GM12878 (cell line): ENCODE results near the gene CHL1. TPM values are rescaled to one million over a fixed set of nuclear protein-coding genes. Genes with fewer than 3 reads are reported as not detected.

ENCODE experiments used
- ATAC-seq: fragments of 200-7000 bp; cut with Tn5 transposase; 3 replicates; pipeline ENCODE4 v1.9.1; 2020; ENCODE audit warnings: mild to moderate bottlenecking, moderate library complexity
- BruUV-seq: library from RNA; stranded (reverse); fragments of 400-500 nt; replicated peaks from 2 replicates; lab custom pipeline; 2021; lab: Mats Ljungman, UMichigan
- CTCF ChIA-PET: fragments of 300-600 bp; sonication (Branson Sonifier 250); formaldehyde crosslinking; extraction: SDS; loops from one replicate; lab custom pipeline; 2021; ENCODE audit warnings: inconsistent platforms; lab: Yijun Ruan, JAX
- POLR2A ChIA-PET: fragments of 350-600 bp; formaldehyde crosslinking; extraction: SDS; loops from one replicate; lab custom pipeline; 2021; ENCODE audit warnings: inconsistent platforms; lab: Charles Lee
- RAD21 ChIA-PET: fragments of 300-600 bp; sonication (Branson Sonifier 250); formaldehyde crosslinking; loops from one replicate; lab custom pipeline; 2023; ENCODE audit warnings: antibody characterized with exemption; ENCODE audit not compliant: unreplicated experiment; lab: Charles Lee
- SMC1A ChIA-PET: fragments of 300-600 bp; sonication (Branson Sonifier 250); formaldehyde crosslinking; loops from one replicate; lab custom pipeline; 2023; ENCODE audit not compliant: unreplicated experiment, uncharacterized antibody; lab: Charles Lee
- DNase-seq: peaks from one replicate; pipeline ENCODE4 v3.0.0-alpha.2; 2011; ENCODE audit warnings: low read depth, low spot score
- FAIRE-seq: peaks from 3 replicates; lab custom pipeline; 2011; peaks lifted over from hg19 to GRCh38; lab: Jason Lieb, UNC
- H2AFZ ChIP-seq: 2 replicates; pipeline ENCODE4 v1.6.0; 2011; ENCODE audit warnings: low read depth, low read length, control low read depth; ENCODE audit not compliant: control insufficient read depth
- H3K27ac ChIP-seq: 2 replicates; pipeline ENCODE4 v1.5.1; 2011; ENCODE audit warnings: control low read depth; ENCODE audit not compliant: control insufficient read depth, insufficient read depth
- H3K27me3 ChIP-seq, 2 experiments: replicated peaks in 1 of 2; 2 replicates each; pipeline versions ENCODE4 v1.6.0 to v1.6.1; 2011; ENCODE audit warnings: low read length in 1 of 2; ENCODE audit not compliant: control insufficient read depth in 2 of 2, insufficient read depth in 2 of 2
- H3K36me3 ChIP-seq, 2 experiments: 2 replicates each; pipeline ENCODE4 v1.5.1; 2011; ENCODE audit warnings: low read length in 1 of 2; ENCODE audit not compliant: control insufficient read depth in 2 of 2, insufficient read depth in 2 of 2
- H3K4me1 ChIP-seq: 2 replicates; pipeline ENCODE4 v1.6.1; 2011; ENCODE audit warnings: mild to moderate bottlenecking, low read length, moderate library complexity, mixed read lengths; ENCODE audit not compliant: control insufficient read depth, insufficient read depth
- H3K4me2 ChIP-seq: 2 replicates; pipeline ENCODE4 v1.6.0; 2011; ENCODE audit warnings: control low read depth; ENCODE audit not compliant: control insufficient read depth, insufficient read depth
- H3K4me3 ChIP-seq: fragments of 200-600 bp; sonication (generic); 2 replicates; pipeline ENCODE4 v1.5.1; 2016
- H3K79me2 ChIP-seq: 2 replicates; pipeline ENCODE4 v1.6.0; 2011; ENCODE audit warnings: low read length; ENCODE audit not compliant: control insufficient read depth, insufficient read depth
- H3K9ac ChIP-seq: 2 replicates; pipeline ENCODE4 v1.8.0; 2011; ENCODE audit warnings: low read length, control low read depth, mixed read lengths; ENCODE audit not compliant: control insufficient read depth, insufficient read depth
- H3K9me3 ChIP-seq: replicated peaks from 3 replicates; pipeline ENCODE4 v1.5.1; 2011; ENCODE audit warnings: mild to moderate bottlenecking, low read length; ENCODE audit not compliant: control insufficient read depth, insufficient read depth
- H4K20me1 ChIP-seq: 2 replicates; pipeline ENCODE4 v1.6.0; 2011; ENCODE audit not compliant: control insufficient read depth, insufficient read depth
- CREB1 ChIP-seq: IDR thresholded peaks from 2 replicates; pipeline ENCODE4 v1.6.1; 2012; ENCODE audit warnings: low read depth, mild to moderate bottlenecking, inconsistent platforms
- EGR1 ChIP-seq, 2 experiments: IDR thresholded peaks; 1 replicate in 1 of 2; 2 replicates in 1 of 2; pipeline ENCODE4 v1.6.1; 2011 to 2012; ENCODE audit warnings: low read depth in 2 of 2, low read length in 2 of 2, borderline replicate concordance in 1 of 2, mild to moderate bottlenecking in 1 of 2, moderate library complexity in 1 of 2
- GATAD2B ChIP-seq: fragments of 450-650 bp; conservative IDR thresholded peaks from 2 replicates; pipeline ENCODE4 v1.6.1; 2017; ENCODE audit warnings: low read depth, mild to moderate bottlenecking, moderate library complexity
- JUND ChIP-seq: IDR thresholded peaks from 2 replicates; pipeline ENCODE4 v1.6.1; 2012; ENCODE audit warnings: low read depth, mild to moderate bottlenecking, low read length, improper control_type of control experiment, moderate library complexity
- KDM1A ChIP-seq: fragments of 200-600 bp; sonication (generic); IDR thresholded peaks from 2 replicates; pipeline ENCODE4 v1.6.1; 2016; ENCODE audit warnings: borderline replicate concordance
- MEF2B ChIP-seq: fragments of 450-650 bp; IDR thresholded peaks from 2 replicates; pipeline ENCODE4 v1.6.1; 2018; ENCODE audit warnings: mild to moderate bottlenecking, moderate library complexity; ENCODE audit not compliant: partially characterized antibody, poor library complexity, severe bottlenecking
- PAX8 ChIP-seq: fragments of 450-650 bp; IDR thresholded peaks from 2 replicates; pipeline ENCODE4 v1.6.1; 2017; ENCODE audit warnings: mild to moderate bottlenecking, moderate library complexity
- RAD21 ChIP-seq: IDR thresholded peaks from 2 replicates; pipeline ENCODE4 v1.6.1; 2011; ENCODE audit warnings: mild to moderate bottlenecking, low read depth, low read length, moderate library complexity; ENCODE audit not compliant: insufficient read depth
- SPI1 ChIP-seq: IDR thresholded peaks from 2 replicates; pipeline ENCODE4 v1.6.1; 2011; ENCODE audit warnings: low read depth, mild to moderate bottlenecking, low read length, moderate library complexity, borderline replicate concordance; ENCODE audit not compliant: insufficient read depth
- STAT3 ChIP-seq: IDR thresholded peaks from 2 replicates; pipeline ENCODE4 v1.6.1; 2011; ENCODE audit warnings: low read depth, low read length, improper control_type of control experiment
- SUZ12 ChIP-seq: fragments of 200-600 bp; sonication (generic); IDR thresholded peaks from one replicate; pipeline ENCODE4 v1.6.1; 2018; ENCODE audit warnings: antibody characterized with exemption, mild to moderate bottlenecking; ENCODE audit not compliant: unreplicated experiment
- WRNIP1 ChIP-seq: IDR thresholded peaks from 2 replicates; pipeline ENCODE4 v1.6.1; 2011; ENCODE audit warnings: low read depth, low read length, improper control_type of control experiment, borderline replicate concordance
- ZNF207 ChIP-seq: fragments of 450-650 bp; IDR thresholded peaks from 2 replicates; pipeline ENCODE4 v1.6.1; 2014; ENCODE audit warnings: antibody characterized with exemption, mild to moderate bottlenecking, borderline replicate concordance
- ZNF217 ChIP-seq: fragments of 450-650 bp; IDR thresholded peaks from 2 replicates; pipeline ENCODE4 v1.6.1; 2017; ENCODE audit warnings: antibody characterized with exemption, mild to moderate bottlenecking
- WGBS: methylation state at CpG from one replicate; pipeline ENCODE4 v1.1.6; 2016; ENCODE audit warnings: low lambda C conversion rate; ENCODE audit not compliant: insufficient replicate concordance, insufficient coverage; ENCODE audit errors: missing lambda C conversion rate; 5-methylcytosine and 5-hydroxymethylcytosine counted together
- in situ Hi-C: fragments of 300-500 bp; cut with MboI; formaldehyde crosslinking; loops from 9 replicates; pipeline ENCODE4 v1.14.3; 2018; ENCODE audit warnings: mixed read lengths
- intact Hi-C: fragments of 100-400 bp; cut with micrococcal nuclease; formaldehyde crosslinking; loops from one replicate; pipeline ENCODE4 v1.14.2; 2022; ENCODE audit not compliant: unreplicated experiment
- polyA plus RNA-seq, 11 experiments: library from polyadenylated mRNA; depleted of rRNA in 4 of 11; unstranded in 6 of 11; stranded (reverse) in 5 of 11; fragments of >200 nt; fragmentation: Nextera tagmentation in 4 of 11; fragmentation: Illumina TruSeq in 1 of 11; extraction: Ambion mirVana in 4 of 11; extraction: Trizol in 1 of 11; gene quantifications; 1 replicate in 1 of 11; 2 replicates in 10 of 11; pipeline versions ENCODE4 v1.2.1 to v1.2.3, GENCODE V29; 2011 to 2016; ENCODE audit warnings: inconsistent platforms in 2 of 11, missing spikeins in 2 of 11, low read depth in 1 of 11
- total RNA-seq, 4 experiments: library from RNA; depleted of rRNA in 3 of 4; stranded (reverse); fragments of >200 nt in 3 of 4; fragmentation: Illumina TruSeq in 1 of 4; extraction: Trizol in 1 of 4; gene quantifications; 2 replicates each; pipeline versions ENCODE4 v1.2.1 to v1.2.3, GENCODE V29; 2013 to 2021
- TF ChIP-seq, protein P1 (sequence below): fragments of 450-650 bp; formaldehyde crosslinking; IDR thresholded peaks from 2 replicates; pipeline ENCODE4 v1.4.0; 2022; ENCODE audit warnings: mild to moderate bottlenecking, moderate library complexity

The CHL1 gene
- total and polyA plus RNA-seq, 10 of the 15 experiments (the other 5 are each of a cell fraction or from before 2014, with no cell fraction given) = 0.71 to 30.4 (median 1.8) TPM

- ChIA-PET POLR2A (no interaction called here), SMC1A (interaction anchor here (1.0 to 1.2 kb wide), 2 partner anchors 17 to 36 kb away, joined by 3 to 6 read pairs; no protein-coding TSS in a partner anchor), CTCF (interaction anchor here (2.3 to 4.9 kb wide), 2 partner anchors 13 to 18 kb away, joined by 7 to 18 read pairs; no protein-coding TSS in a partner anchor), RAD21 (no interaction called here)
- H3K9ac ChIP-seq = no peak overlapping the region
- 5% methylated on average over 5 of the region's 5 CpGs for WGBS
- no peaks in the 10 kb centered on the region for H3K79me2 ChIP-seq
- no TSS peak for BruUV-seq
- no peak for TF ChIP-seq GATAD2B
- TF ChIP-seq, protein P1, sequence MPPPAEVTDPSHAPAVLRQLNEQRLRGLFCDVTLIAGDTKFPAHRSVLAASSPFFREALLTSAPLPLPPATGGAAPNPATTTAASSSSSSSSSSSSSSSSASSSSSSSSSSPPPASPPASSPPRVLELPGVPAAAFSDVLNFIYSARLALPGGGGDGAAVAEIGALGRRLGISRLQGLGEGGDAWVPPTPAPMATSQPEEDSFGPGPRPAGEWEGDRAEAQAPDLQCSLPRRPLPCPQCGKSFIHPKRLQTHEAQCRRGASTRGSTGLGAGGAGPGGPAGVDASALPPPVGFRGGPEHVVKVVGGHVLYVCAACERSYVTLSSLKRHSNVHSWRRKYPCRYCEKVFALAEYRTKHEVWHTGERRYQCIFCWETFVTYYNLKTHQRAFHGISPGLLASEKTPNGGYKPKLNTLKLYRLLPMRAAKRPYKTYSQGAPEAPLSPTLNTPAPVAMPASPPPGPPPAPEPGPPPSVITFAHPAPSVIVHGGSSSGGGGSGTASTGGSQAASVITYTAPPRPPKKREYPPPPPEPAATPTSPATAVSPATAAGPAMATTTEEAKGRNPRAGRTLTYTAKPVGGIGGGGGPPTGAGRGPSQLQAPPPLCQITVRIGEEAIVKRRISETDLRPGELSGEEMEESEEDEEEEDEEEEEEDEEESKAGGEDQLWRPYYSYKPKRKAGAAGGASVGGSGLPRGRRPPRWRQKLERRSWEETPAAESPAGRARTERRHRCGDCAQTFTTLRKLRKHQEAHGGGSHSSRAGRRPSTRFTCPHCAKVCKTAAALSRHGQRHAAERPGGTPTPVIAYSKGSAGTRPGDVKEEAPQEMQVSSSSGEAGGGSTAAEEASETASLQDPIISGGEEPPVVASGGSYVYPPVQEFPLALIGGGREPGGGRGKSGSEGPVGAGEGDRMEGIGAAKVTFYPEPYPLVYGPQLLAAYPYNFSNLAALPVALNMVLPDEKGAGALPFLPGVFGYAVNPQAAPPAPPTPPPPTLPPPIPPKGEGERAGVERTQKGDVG (CRISPR knock-in tag) = no peak
- no peak for TF ChIP-seq MEF2B
- TF ChIP-seq SUZ12 = no peak
- no peak for TF ChIP-seq KDM1A
- TF ChIP-seq STAT3 = no peak
- TF ChIP-seq WRNIP1 = no peak
- TF ChIP-seq ZNF217 = no peak
- TF ChIP-seq CREB1 = no peak
- no peak for TF ChIP-seq PAX8
- no peak for TF ChIP-seq SPI1
- no peak for TF ChIP-seq RAD21
- TF ChIP-seq EGR1 (IDR thresholded peaks at IDR 0.05; ENCODE audit: borderline replicate concordance in 1 of 2, low read depth in 2 of 2, low read length in 2 of 2) = no peak
- no peak for TF ChIP-seq ZNF207
- TF ChIP-seq JUND = no peak
- H2AFZ ChIP-seq = no peak overlapping the region
- H3K9me3 ChIP-seq = no peaks in the 10 kb centered on the region
- DNase-seq (no peak), ATAC-seq (no peak), FAIRE-seq (no peak)
- in situ Hi-C loops = no loop called here
- no peaks in the 10 kb centered on the region for H3K36me3 ChIP-seq
- no peak overlapping the region for H3K27ac ChIP-seq
- H3K4me3 ChIP-seq = no peak overlapping the region
- H4K20me1 ChIP-seq = no peaks in the 10 kb centered on the region
- intact Hi-C loops = no loop called here
- H3K27me3 ChIP-seq = no peaks in the 10 kb centered on the region
- no peaks in the 10 kb centered on the region for H3K4me1 ChIP-seq
- H3K4me2 ChIP-seq = no peak overlapping the region
These were observed 138.7 kb downstream of the CHL1 start for GRCh38 chr3:335240-335639.
